HG03139 (cell line): Measurements from ENCODE around the gene EIF4G3.
A peak's percentile ranks its signal among the peaks of the same experiment; 100 is the strongest.
"Not testable (repeated sequence)": the region's sequence is repeated elsewhere in the genome, so short reads cannot be mapped to it uniquely, and the experiment has no call there.

Experiments
- ATAC-seq: cut with Tn5 transposase; IDR thresholded peaks from one replicate; pipeline ENCODE4 v1.9.1; 2021; ENCODE audit not compliant: unreplicated experiment

EIF4G3 gene

GRCh38 chr1:21176586-21177555 is at the start of gene EIF4G3:
TSS of gene EIF4G3 (minus strand) at chr1:21176897. CDS start at chr1:21002742, 174,155 bp downstream.
- peak; percentile 86 for ATAC-seq

- no peak for ATAC-seq
These were observed 48.4 kb upstream of the EIF4G3 start for GRCh38 chr1:21225065-21225464.

- ATAC-seq, result no peak
These were observed 44.1 kb upstream of the EIF4G3 start for GRCh38 chr1:21220815-21221214.

GRCh38 chr1:21219674-21220073 is 43.0 kb upstream of the EIF4G3 start:
- no peak for ATAC-seq

- no peak for ATAC-seq
These were observed 41.3 kb upstream of the EIF4G3 start for GRCh38 chr1:21217812-21218596.

GRCh38 chr1:21216835-21217811 is 40.4 kb upstream of the EIF4G3 start:
- no peak for ATAC-seq

GRCh38 chr1:21212126-21212525 is 35.4 kb upstream of the EIF4G3 start:
- ATAC-seq, result no peak

GRCh38 chr1:21208137-21208700 is 31.5 kb upstream of the EIF4G3 start:
- not testable (repeated sequence) for ATAC-seq

- ATAC-seq, result no peak
These were observed 29.4 kb upstream of the EIF4G3 start for GRCh38 chr1:21206117-21206516.

GRCh38 chr1:21205416-21205815 is 28.7 kb upstream of the EIF4G3 start:
- no peak for ATAC-seq

- no peak for ATAC-seq
These were observed 25.0 kb upstream of the EIF4G3 start for GRCh38 chr1:21201650-21202049.

GRCh38 chr1:21201238-21201637 is 24.5 kb upstream of the EIF4G3 start:
- not testable (repeated sequence) for ATAC-seq

GRCh38 chr1:21200767-21201166 is 24.1 kb upstream of the EIF4G3 start:
- no peak for ATAC-seq

GRCh38 chr1:21198929-21199328 is 22.2 kb upstream of the EIF4G3 start:
- no peak for ATAC-seq

GRCh38 chr1:21192871-21193270 is 16.2 kb upstream of the EIF4G3 start:
- ATAC-seq, result no peak

GRCh38 chr1:21192284-21192683 is 15.6 kb upstream of the EIF4G3 start:
- ATAC-seq, result no peak

- ATAC-seq, result not testable (repeated sequence)
These were observed 14.1 kb upstream of the EIF4G3 start for GRCh38 chr1:21190771-21191170.

- no peak for ATAC-seq
These were observed 13.3 kb upstream of the EIF4G3 start for GRCh38 chr1:21189906-21190500.

GRCh38 chr1:21189421-21189820 is 12.7 kb upstream of the EIF4G3 start:
- no peak for ATAC-seq

- ATAC-seq, result no peak
These were observed 11.5 kb upstream of the EIF4G3 start for GRCh38 chr1:21188235-21188634.
